NCI-H2171 treated with DMSO at 0.1 percent for 48 hours (cell line): ENCODE measurements around the gene ANOS1.

Experiments
- DNase-seq: peaks from one replicate; lab custom pipeline; 2025; lab: John Stamatoyannopoulos, UW

ANOS1 gene

GRCh38 chrX:8720136-8720535, 11.8 kb downstream of the ANOS1 start:
- no peak for DNase-seq

- no peak for DNase-seq
Measured at GRCh38 chrX:8717354-8717753, 14.6 kb downstream of the ANOS1 start.

GRCh38 chrX:8714164-8714563, 17.8 kb downstream of the ANOS1 start:
- DNase-seq = no peak

- no peak for DNase-seq
Measured at GRCh38 chrX:8711401-8711800, 20.5 kb downstream of the ANOS1 start.

- DNase-seq = no peak
Measured at GRCh38 chrX:8704184-8704583, 27.8 kb downstream of the ANOS1 start.

- DNase-seq = no peak
Measured at GRCh38 chrX:8692871-8693270, 39.1 kb downstream of the ANOS1 start.

- no peak for DNase-seq
Measured at GRCh38 chrX:8689473-8689872, 42.5 kb downstream of the ANOS1 start.

- DNase-seq = no peak
Measured at GRCh38 chrX:8688776-8689175, 43.2 kb downstream of the ANOS1 start.

GRCh38 chrX:8684201-8684965, 47.6 kb downstream of the ANOS1 start:
- DNase-seq = no peak

GRCh38 chrX:8683687-8684086, 48.2 kb downstream of the ANOS1 start:
- DNase-seq = no peak

- DNase-seq = no peak
Measured at GRCh38 chrX:8679550-8679949, 52.4 kb downstream of the ANOS1 start.

- DNase-seq = no peak
Measured at GRCh38 chrX:8675006-8675630, 56.8 kb downstream of the ANOS1 start.

GRCh38 chrX:8673201-8673600, 58.7 kb downstream of the ANOS1 start:
- DNase-seq = no peak

GRCh38 chrX:8672176-8672575, 59.8 kb downstream of the ANOS1 start:
- no peak for DNase-seq

GRCh38 chrX:8668813-8669212, 63.1 kb downstream of the ANOS1 start:
- no peak for DNase-seq

GRCh38 chrX:8663325-8663724, 68.6 kb downstream of the ANOS1 start:
- DNase-seq = no peak

- DNase-seq = no peak
Measured at GRCh38 chrX:8657883-8658282, 74.1 kb downstream of the ANOS1 start.

- no peak for DNase-seq
Measured at GRCh38 chrX:8653956-8654355, 78.0 kb downstream of the ANOS1 start.

GRCh38 chrX:8649969-8650368, 82.0 kb downstream of the ANOS1 start:
- no peak for DNase-seq

- no peak for DNase-seq
Measured at GRCh38 chrX:8647176-8647575, 84.8 kb downstream of the ANOS1 start.

GRCh38 chrX:8639949-8640475, 91.9 kb downstream of the ANOS1 start:
- DNase-seq = no peak

- DNase-seq = no peak
Measured at GRCh38 chrX:8636497-8636896, 95.4 kb downstream of the ANOS1 start.

GRCh38 chrX:8635812-8636211, 96.1 kb downstream of the ANOS1 start:
- DNase-seq = no peak

- DNase-seq = no peak
Measured at GRCh38 chrX:8632924-8633323, 99.0 kb downstream of the ANOS1 start.
